H1 (cell line): ENCODE results near the gene NEURL2.

Experiments
- EP300 ChIP-seq, 2 experiments: IDR thresholded peaks; 1 replicate in 1 of 2; 2 replicates in 1 of 2; pipeline ENCODE4 v1.6.1; 2011 to 2012; ENCODE audit warnings: low read depth in 2 of 2, low read length in 2 of 2, mild to moderate bottlenecking in 2 of 2, borderline replicate concordance in 1 of 2, inconsistent platforms in 1 of 2, moderate library complexity in 1 of 2
- JUND ChIP-seq: IDR thresholded peaks from 2 replicates; pipeline ENCODE4 v1.6.1; 2011; ENCODE audit warnings: mild to moderate bottlenecking, improper control_type of control experiment, low read length
- POLR2AphosphoS5 ChIP-seq: IDR thresholded peaks from 2 replicates; pipeline ENCODE4 v1.6.1; 2011; ENCODE audit warnings: low read depth, low read length
- RXRA ChIP-seq: IDR thresholded peaks from 2 replicates; pipeline ENCODE4 v1.6.1; 2011; ENCODE audit warnings: low read depth, mild to moderate bottlenecking, low read length, moderate library complexity; ENCODE audit not compliant: insufficient read depth
- SUZ12 ChIP-seq: fragments of 200-600 bp; sonication (generic); IDR thresholded peaks from 2 replicates; pipeline ENCODE4 v1.6.1; 2012; ENCODE audit warnings: mild to moderate bottlenecking, inconsistent platforms, low read length, moderate library complexity, mixed read lengths
- TAF1 ChIP-seq: IDR thresholded peaks from 2 replicates; pipeline ENCODE4 v1.6.1; 2011; ENCODE audit warnings: mild to moderate bottlenecking, low read depth, low read length
- ZNF274 ChIP-seq: IDR thresholded peaks from 2 replicates; pipeline ENCODE4 v1.7.0; 2012; ENCODE audit warnings: low read length, borderline replicate concordance; ENCODE audit errors: extremely low read depth
- TF ChIP-seq, protein P1 (sequence below), 3 experiments: IDR thresholded peaks; 1 replicate in 2 of 3; 2 replicates in 1 of 3; pipeline versions ENCODE4 v1.5.1 to v1.6.1; 2011; ENCODE audit warnings: low read length in 3 of 3, mild to moderate bottlenecking in 3 of 3, inconsistent platforms in 2 of 3, low read depth in 1 of 3, moderate library complexity in 1 of 3; ENCODE audit not compliant: insufficient read depth in 1 of 3; ENCODE audit errors: control extremely low read depth in 1 of 3

DNA sequence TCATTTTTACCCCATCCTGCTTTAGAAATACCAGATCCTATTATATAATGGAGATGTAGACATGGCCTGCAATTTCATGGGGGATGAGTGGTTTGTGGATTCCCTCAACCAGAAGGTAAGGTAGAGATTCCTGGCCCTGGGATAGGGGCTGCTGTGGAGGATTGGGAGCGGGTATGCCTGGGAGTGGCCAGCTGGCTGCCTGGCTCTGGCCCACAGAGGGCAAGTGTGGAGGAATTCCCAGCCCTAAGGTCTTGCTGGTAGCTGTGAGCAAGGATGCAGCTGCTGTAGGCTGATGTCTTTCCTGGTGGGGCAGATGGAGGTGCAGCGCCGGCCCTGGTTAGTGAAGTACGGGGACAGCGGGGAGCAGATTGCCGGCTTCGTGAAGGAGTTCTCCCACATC lies 6.7 kb upstream of the NEURL2 start:
- TF ChIP-seq, protein P1, sequence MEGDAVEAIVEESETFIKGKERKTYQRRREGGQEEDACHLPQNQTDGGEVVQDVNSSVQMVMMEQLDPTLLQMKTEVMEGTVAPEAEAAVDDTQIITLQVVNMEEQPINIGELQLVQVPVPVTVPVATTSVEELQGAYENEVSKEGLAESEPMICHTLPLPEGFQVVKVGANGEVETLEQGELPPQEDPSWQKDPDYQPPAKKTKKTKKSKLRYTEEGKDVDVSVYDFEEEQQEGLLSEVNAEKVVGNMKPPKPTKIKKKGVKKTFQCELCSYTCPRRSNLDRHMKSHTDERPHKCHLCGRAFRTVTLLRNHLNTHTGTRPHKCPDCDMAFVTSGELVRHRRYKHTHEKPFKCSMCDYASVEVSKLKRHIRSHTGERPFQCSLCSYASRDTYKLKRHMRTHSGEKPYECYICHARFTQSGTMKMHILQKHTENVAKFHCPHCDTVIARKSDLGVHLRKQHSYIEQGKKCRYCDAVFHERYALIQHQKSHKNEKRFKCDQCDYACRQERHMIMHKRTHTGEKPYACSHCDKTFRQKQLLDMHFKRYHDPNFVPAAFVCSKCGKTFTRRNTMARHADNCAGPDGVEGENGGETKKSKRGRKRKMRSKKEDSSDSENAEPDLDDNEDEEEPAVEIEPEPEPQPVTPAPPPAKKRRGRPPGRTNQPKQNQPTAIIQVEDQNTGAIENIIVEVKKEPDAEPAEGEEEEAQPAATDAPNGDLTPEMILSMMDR (IDR thresholded peaks at IDR 0.05; ENCODE audit: control extremely low read depth in 1 of 3, insufficient read depth in 1 of 3, low read depth in 1 of 3, low read length in 3 of 3) = no peak
- TF ChIP-seq TAF1 = no peak
- no peak for TF ChIP-seq SUZ12
- no peak for TF ChIP-seq RXRA
- no peak for TF ChIP-seq JUND
- no peak for TF ChIP-seq EP300 (IDR thresholded peaks at IDR 0.05; ENCODE audit: borderline replicate concordance in 1 of 2, low read depth in 2 of 2, low read length in 2 of 2)
- no peak for TF ChIP-seq ZNF274
- TF ChIP-seq POLR2AphosphoS5 = no peak
